ENCODE results near the gene ICAM3. TPM values are rescaled to one million over a fixed set of nuclear protein-coding genes. Genes with fewer than 3 reads are reported as not detected.
"Not testable (repeated sequence)": the region's sequence is repeated elsewhere in the genome, so short reads cannot be mapped to it uniquely, and the experiment has no call there.

The ICAM3 gene
- total and polyA plus RNA-seq, 5 donors = 7.2 to 20.6 (median 16.9) TPM

DNA sequence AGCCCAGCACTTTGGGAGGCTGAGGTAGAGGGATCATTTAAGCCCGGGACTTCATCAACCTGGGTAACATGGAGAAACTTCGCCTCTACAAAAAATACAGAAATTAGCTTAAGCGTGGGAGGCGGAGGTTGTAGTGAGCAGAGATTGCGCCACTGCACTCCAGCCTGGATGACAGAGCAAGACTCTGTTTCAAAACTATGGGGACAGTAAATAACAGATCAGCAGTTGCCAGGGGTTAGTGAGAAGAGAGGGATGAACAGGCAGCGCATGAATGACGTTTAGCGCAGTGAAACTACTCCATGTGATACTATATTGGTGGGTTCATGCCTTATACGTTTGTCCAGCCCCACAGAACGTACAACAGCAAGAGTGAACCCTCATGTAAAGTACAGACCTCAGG, 7.1 kb upstream of the ICAM3 start:
- intact Hi-C loops (cut with DNase I) = no loop called here
- H3K4me3 ChIP-seq (ENCODE audit: low read length) = no peak overlapping the region
- WGBS = 62% methylated on average over 10 of the region's 10 CpGs
- no peaks in the 10 kb centered on the region for H3K27me3 ChIP-seq (ENCODE audit: control insufficient read depth, insufficient read depth)
- no peaks in the 10 kb centered on the region for H3K9me3 ChIP-seq (ENCODE audit: control insufficient read depth, low read length)
- H3K27ac ChIP-seq (ENCODE audit: low read length) = peak overlapping the region; percentile 45
- H3K4me1 ChIP-seq (ENCODE audit: control insufficient read depth, insufficient read depth, low read length) = no peaks in the 10 kb centered on the region
- DNase-seq (peak in 2 of 3 donors; percentile 47 to 70), ATAC-seq (peak; percentile 70 to 73)

- Histone ChIP-seq H3K27me3 (ENCODE audit: control insufficient read depth, insufficient read depth) (no peaks in the 10 kb centered on the region), H3K27ac (ENCODE audit: low read length) (no peak overlapping the region), H3K4me3 (ENCODE audit: low read length) (no peak overlapping the region), H3K4me1 (ENCODE audit: control insufficient read depth, insufficient read depth, low read length) (no peaks in the 10 kb centered on the region), H3K9me3 (ENCODE audit: control insufficient read depth, low read length) (no peaks in the 10 kb centered on the region)
- intact Hi-C loops (cut with DNase I) = no loop called here
- DNase-seq (no peak), ATAC-seq (no peak)
- 90% methylated on average over 10 of the region's 10 CpGs for WGBS
Measured at GRCh38 chr19:10344780-10345179, 5.4 kb upstream of the ICAM3 start.

GRCh38 chr19:10343495-10343894, 4.1 kb upstream of the ICAM3 start:
- Histone ChIP-seq H3K27me3 (ENCODE audit: control insufficient read depth, insufficient read depth) (no peaks in the 10 kb centered on the region), H3K27ac (ENCODE audit: low read length) (no peak overlapping the region), H3K4me3 (ENCODE audit: low read length) (no peak overlapping the region), H3K4me1 (ENCODE audit: control insufficient read depth, insufficient read depth, low read length) (no peaks in the 10 kb centered on the region), H3K9me3 (ENCODE audit: control insufficient read depth, low read length) (no peaks in the 10 kb centered on the region)
- 80% methylated on average over 2 of the region's 2 CpGs for WGBS
- ATAC-seq (no peak), DNase-seq (no peak)
- intact Hi-C loops (cut with DNase I) = no loop called here

- Histone ChIP-seq H3K4me3 (ENCODE audit: low read length) (no peak overlapping the region), H3K4me1 (ENCODE audit: control insufficient read depth, insufficient read depth, low read length) (no peaks in the 10 kb centered on the region), H3K27ac (ENCODE audit: low read length) (no peak overlapping the region), H3K9me3 (ENCODE audit: control insufficient read depth, low read length) (no peaks in the 10 kb centered on the region), H3K27me3 (ENCODE audit: control insufficient read depth, insufficient read depth) (no peaks in the 10 kb centered on the region)
- DNase-seq = no peak
- intact Hi-C loops (cut with DNase I) = loop anchor here in 1 of 4 donors (10.0 kb wide), 1 partner anchor 65 kb away; the partner anchor contains the start of gene ICAM1
- no peak for ATAC-seq
- 89% methylated on average over 5 of the region's 5 CpGs for WGBS
Measured at GRCh38 chr19:10339977-10340376, 553 bp upstream of the ICAM3 start.

GRCh38 chr19:10338940-10339339, 484 bp downstream of the ICAM3 start:
- intact Hi-C loops (cut with DNase I) = loop anchor here in 1 of 4 donors (10.0 kb wide), 1 partner anchor 64 kb away; the partner anchor contains the start of gene ICAM1
- Histone ChIP-seq H3K27ac (ENCODE audit: low read length) (peak overlapping the region; percentile 8), H3K4me3 (ENCODE audit: low read length) (no peak overlapping the region), H3K27me3 (ENCODE audit: control insufficient read depth, insufficient read depth) (no peaks in the 10 kb centered on the region), H3K9me3 (ENCODE audit: control insufficient read depth, low read length) (no peaks in the 10 kb centered on the region), H3K4me1 (ENCODE audit: control insufficient read depth, insufficient read depth, low read length) (no peaks in the 10 kb centered on the region)
- ATAC-seq = no peak
- no peak for DNase-seq
- WGBS = 78% methylated on average over 6 of the region's 6 CpGs

- H3K9me3 ChIP-seq (ENCODE audit: control insufficient read depth, low read length); H3K27ac ChIP-seq (ENCODE audit: low read length); DNase-seq; H3K4me1 ChIP-seq (ENCODE audit: control insufficient read depth, insufficient read depth, low read length); H3K4me3 ChIP-seq (ENCODE audit: low read length); ATAC-seq; H3K27me3 ChIP-seq (ENCODE audit: control insufficient read depth, insufficient read depth): not testable (repeated sequence)
- intact Hi-C loops (cut with DNase I) = loop anchor here in 1 of 4 donors (10.0 kb wide), 1 partner anchor 62 kb away; the partner anchor contains the start of gene ICAM1
- WGBS = 94% methylated on average over 9 of the region's 9 CpGs
Measured at GRCh38 chr19:10336725-10337124, 2.7 kb downstream of the ICAM3 start.

- ATAC-seq (no peak), DNase-seq (peak; percentile 45 to 75 (median 70))
- Histone ChIP-seq H3K4me1 (ENCODE audit: control insufficient read depth, insufficient read depth, low read length) (no peaks in the 10 kb centered on the region), H3K27me3 (ENCODE audit: control insufficient read depth, insufficient read depth) (no peaks in the 10 kb centered on the region), H3K27ac (ENCODE audit: low read length) (no peak overlapping the region), H3K4me3 (ENCODE audit: low read length) (no peak overlapping the region), H3K9me3 (ENCODE audit: control insufficient read depth, low read length) (no peaks in the 10 kb centered on the region)
- WGBS = 53% methylated on average over 26 of the region's 26 CpGs
- intact Hi-C loops (cut with DNase I) = loop anchor here in 1 of 4 donors (10.0 kb wide), 1 partner anchor 61 kb away; the partner anchor contains the start of gene ICAM1
Measured at GRCh38 chr19:10335352-10335985, 4.0 kb downstream of the ICAM3 start.

GRCh38 chr19:10334588-10335351, 4.7 kb downstream of the ICAM3 start:
- Histone ChIP-seq H3K4me3 (ENCODE audit: low read length) (peak overlapping the region; percentile 50), H3K4me1 (ENCODE audit: control insufficient read depth, insufficient read depth, low read length) (no peaks in the 10 kb centered on the region), H3K9me3 (ENCODE audit: control insufficient read depth, low read length) (no peaks in the 10 kb centered on the region), H3K27me3 (ENCODE audit: control insufficient read depth, insufficient read depth) (no peaks in the 10 kb centered on the region), H3K27ac (ENCODE audit: low read length) (peak overlapping the region; percentile 62)
- 16% methylated on average over 59 of the region's 59 CpGs for WGBS
- ATAC-seq (peak; percentile 90 to 93), DNase-seq (peak; percentile 97 to 98 (median 98))
- intact Hi-C loops (cut with DNase I) = loop anchor here in 1 of 4 donors (10.0 kb wide), 1 partner anchor 60 kb away; the partner anchor contains the start of gene ICAM1

- Histone ChIP-seq H3K4me3 (ENCODE audit: low read length) (peak overlapping the region; percentile 50), H3K9me3 (ENCODE audit: control insufficient read depth, low read length) (no peaks in the 10 kb centered on the region), H3K27ac (ENCODE audit: low read length) (peak overlapping the region; percentile 62), H3K4me1 (ENCODE audit: control insufficient read depth, insufficient read depth, low read length) (no peaks in the 10 kb centered on the region), H3K27me3 (ENCODE audit: control insufficient read depth, insufficient read depth) (no peaks in the 10 kb centered on the region)
- WGBS = 12% methylated on average over 44 of the region's 44 CpGs
- DNase-seq (peak in 1 of 3 donors; percentile 49), ATAC-seq (peak; percentile 0 to 1)
- intact Hi-C loops (cut with DNase I) = loop anchor here in 1 of 4 donors (10.0 kb wide), 1 partner anchor 59 kb away; the partner anchor contains the start of gene ICAM1
Measured at GRCh38 chr19:10333758-10334587, 5.5 kb downstream of the ICAM3 start.

GRCh38 chr19:10332965-10333757, 6.3 kb downstream of the ICAM3 start, which contains the start of gene RAVER1:
Gene RAVER1 (minus strand): TSS chr19:10333529. CDS start chr19:10333507, 22 bp downstream.
- DNase-seq (peak; percentile 98 to 99 (median 99)), ATAC-seq (peak; percentile 94)
- H3K4me1 ChIP-seq (ENCODE audit: control insufficient read depth, insufficient read depth, low read length) = no peaks in the 10 kb centered on the region
- H3K27ac ChIP-seq (ENCODE audit: low read length) = peak within 1 kb of the TSS; percentile 65
- under 1% methylated on average over 82 of the region's 82 CpGs for WGBS
- intact Hi-C loops (cut with DNase I) = loop anchor here in 1 of 4 donors (10.0 kb wide), 1 partner anchor 58 kb away; the partner anchor contains the start of gene ICAM1
- H3K4me3 ChIP-seq (ENCODE audit: low read length) = peak within 1 kb of the TSS; percentile 63
- H3K27me3 ChIP-seq (ENCODE audit: control insufficient read depth, insufficient read depth) = no peaks in the 10 kb centered on the region
- no peaks in the 10 kb centered on the region for H3K9me3 ChIP-seq (ENCODE audit: control insufficient read depth, low read length)

All from right cardiac atrium (tissue), 5 donors.